A549 (cell line): ENCODE measurements around the gene BTG3.

Experiments
- POLR2A ChIP-seq: IDR thresholded peaks from 2 replicates; pipeline ENCODE4 v1.6.1; 2012; ENCODE audit warnings: mild to moderate bottlenecking, low read length
- USF2 ChIP-seq: fragments of 450-650 bp; IDR thresholded peaks from 2 replicates; pipeline ENCODE4 v1.6.1; 2014; ENCODE audit warnings: antibody characterized with exemption
- TF ChIP-seq, protein P1 (sequence below): fragments of 200-600 bp; sonication (generic); IDR thresholded peaks from 2 replicates; pipeline ENCODE4 v1.6.1; 2016; ENCODE audit warnings: antibody characterized with exemption, mild to moderate bottlenecking, moderate library complexity

- TF ChIP-seq USF2 (no peak), POLR2A (no peak)
- TF ChIP-seq, protein P1, sequence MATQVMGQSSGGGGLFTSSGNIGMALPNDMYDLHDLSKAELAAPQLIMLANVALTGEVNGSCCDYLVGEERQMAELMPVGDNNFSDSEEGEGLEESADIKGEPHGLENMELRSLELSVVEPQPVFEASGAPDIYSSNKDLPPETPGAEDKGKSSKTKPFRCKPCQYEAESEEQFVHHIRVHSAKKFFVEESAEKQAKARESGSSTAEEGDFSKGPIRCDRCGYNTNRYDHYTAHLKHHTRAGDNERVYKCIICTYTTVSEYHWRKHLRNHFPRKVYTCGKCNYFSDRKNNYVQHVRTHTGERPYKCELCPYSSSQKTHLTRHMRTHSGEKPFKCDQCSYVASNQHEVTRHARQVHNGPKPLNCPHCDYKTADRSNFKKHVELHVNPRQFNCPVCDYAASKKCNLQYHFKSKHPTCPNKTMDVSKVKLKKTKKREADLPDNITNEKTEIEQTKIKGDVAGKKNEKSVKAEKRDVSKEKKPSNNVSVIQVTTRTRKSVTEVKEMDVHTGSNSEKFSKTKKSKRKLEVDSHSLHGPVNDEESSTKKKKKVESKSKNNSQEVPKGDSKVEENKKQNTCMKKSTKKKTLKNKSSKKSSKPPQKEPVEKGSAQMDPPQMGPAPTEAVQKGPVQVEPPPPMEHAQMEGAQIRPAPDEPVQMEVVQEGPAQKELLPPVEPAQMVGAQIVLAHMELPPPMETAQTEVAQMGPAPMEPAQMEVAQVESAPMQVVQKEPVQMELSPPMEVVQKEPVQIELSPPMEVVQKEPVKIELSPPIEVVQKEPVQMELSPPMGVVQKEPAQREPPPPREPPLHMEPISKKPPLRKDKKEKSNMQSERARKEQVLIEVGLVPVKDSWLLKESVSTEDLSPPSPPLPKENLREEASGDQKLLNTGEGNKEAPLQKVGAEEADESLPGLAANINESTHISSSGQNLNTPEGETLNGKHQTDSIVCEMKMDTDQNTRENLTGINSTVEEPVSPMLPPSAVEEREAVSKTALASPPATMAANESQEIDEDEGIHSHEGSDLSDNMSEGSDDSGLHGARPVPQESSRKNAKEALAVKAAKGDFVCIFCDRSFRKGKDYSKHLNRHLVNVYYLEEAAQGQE: no peak
Measured at GRCh38 chr21:17545007-17545406, 67.7 kb downstream of the BTG3 start.
